HEK293T (cell line): ENCODE data around the gene TMEM156.

ENCODE experiments used
- CTCF ChIA-PET: fragments of 350-600 bp; formaldehyde crosslinking; extraction: SDS; loops from one replicate; lab custom pipeline; 2021; ENCODE audit warnings: antibody characterized with exemption, inconsistent platforms; lab: Yijun Ruan, JAX
- POLR2A ChIA-PET: fragments of 350-600 bp; formaldehyde crosslinking; extraction: SDS; loops from one replicate; lab custom pipeline; 2020; ENCODE audit warnings: antibody characterized with exemption, inconsistent platforms; lab: Yijun Ruan, JAX
- DNase-seq: peaks from one replicate; pipeline ENCODE4 v3.0.0; 2012; ENCODE audit warnings: mixed read lengths; ENCODE audit errors: extremely low spot score
- ARNT ChIP-seq: fragments of 450-650 bp; IDR thresholded peaks from 2 replicates; pipeline ENCODE4 v1.6.1; 2017; ENCODE audit warnings: mild to moderate bottlenecking
- BHLHE40 ChIP-seq: fragments of 450-650 bp; IDR thresholded peaks from 2 replicates; pipeline ENCODE4 v1.6.1; 2016; ENCODE audit warnings: mild to moderate bottlenecking, moderate library complexity, borderline replicate concordance
- CTBP1 ChIP-seq: fragments of 450-650 bp; IDR thresholded peaks from 2 replicates; pipeline ENCODE4 v1.6.1; 2016; ENCODE audit warnings: borderline replicate concordance
- ELF4 ChIP-seq: fragments of 450-650 bp; IDR thresholded peaks from 2 replicates; pipeline ENCODE4 v1.6.1; 2017; ENCODE audit warnings: antibody characterized with exemption
- FOXA1 ChIP-seq: fragments of 450-650 bp; IDR thresholded peaks from 2 replicates; pipeline ENCODE4 v1.6.1; 2016; ENCODE audit warnings: mild to moderate bottlenecking
- FOXK2 ChIP-seq: fragments of 450-650 bp; IDR thresholded peaks from 2 replicates; pipeline ENCODE4 v1.6.1; 2016; ENCODE audit warnings: mild to moderate bottlenecking
- FOXM1 ChIP-seq: fragments of 450-650 bp; IDR thresholded peaks from 2 replicates; pipeline ENCODE4 v1.6.1; 2017; ENCODE audit warnings: mild to moderate bottlenecking, borderline replicate concordance
- HDGF ChIP-seq: fragments of 450-650 bp; IDR thresholded peaks from 2 replicates; pipeline ENCODE4 v1.6.1; 2017; ENCODE audit warnings: antibody characterized with exemption, borderline replicate concordance
- L3MBTL2 ChIP-seq: fragments of 450-650 bp; conservative IDR thresholded peaks from 2 replicates; pipeline ENCODE4 v1.6.1; 2016; ENCODE audit warnings: mild to moderate bottlenecking
- LEF1 ChIP-seq: fragments of 450-650 bp; IDR thresholded peaks from 2 replicates; pipeline ENCODE4 v1.6.1; 2017; ENCODE audit warnings: mild to moderate bottlenecking, borderline replicate concordance
- NFRKB ChIP-seq: fragments of 450-650 bp; IDR thresholded peaks from 2 replicates; pipeline ENCODE4 v1.6.1; 2016; ENCODE audit warnings: mild to moderate bottlenecking, moderate library complexity
- PKNOX1 ChIP-seq: fragments of 450-650 bp; IDR thresholded peaks from 2 replicates; pipeline ENCODE4 v1.6.1; 2016
- SP1 ChIP-seq: fragments of 450-650 bp; IDR thresholded peaks from 2 replicates; pipeline ENCODE4 v1.6.1; 2017
- SUZ12 ChIP-seq: fragments of 450-650 bp; IDR thresholded peaks from 2 replicates; pipeline ENCODE4 v1.6.1; 2016; ENCODE audit warnings: mild to moderate bottlenecking
- TARDBP ChIP-seq: fragments of 450-650 bp; IDR thresholded peaks from 2 replicates; pipeline ENCODE4 v1.6.1; 2016
- ZNF384 ChIP-seq: fragments of 450-650 bp; IDR thresholded peaks from 2 replicates; pipeline ENCODE4 v1.6.1; 2016

Gene TMEM156

DNA sequence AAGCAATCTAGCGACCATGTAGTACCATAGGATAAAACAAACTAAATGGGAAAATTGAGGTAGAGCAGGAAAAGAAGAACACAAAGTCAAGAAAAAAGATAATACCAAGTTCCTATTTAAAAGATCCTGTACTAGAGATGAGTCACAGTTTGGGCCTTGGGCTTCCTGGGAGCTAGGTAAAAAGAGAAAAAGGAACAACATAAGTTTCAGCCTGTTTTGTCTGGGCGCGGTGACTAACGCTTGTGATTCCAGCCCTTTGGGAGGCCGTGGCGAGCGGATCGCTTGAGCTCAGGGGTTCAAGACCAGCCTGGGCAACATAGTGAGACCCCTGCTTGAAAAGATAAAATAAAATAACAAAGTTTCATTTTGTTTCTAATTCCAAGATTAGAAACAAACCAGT lies 14.0 kb upstream of the TMEM156 start:
- TF ChIP-seq CTBP1 (no peak), NFRKB (no peak), HDGF (no peak), BHLHE40 (no peak), SP1 (no peak), ARNT (no peak), PKNOX1 (no peak), SUZ12 (no peak), ELF4 (no peak), ZNF384 (no peak), TARDBP (no peak), LEF1 (no peak), FOXK2 (no peak), FOXA1 (no peak), FOXM1 (no peak), L3MBTL2 (no peak)
- POLR2A ChIA-PET, result no interaction called here
- CTCF ChIA-PET, result no interaction called here
- no peak for DNase-seq

DNA sequence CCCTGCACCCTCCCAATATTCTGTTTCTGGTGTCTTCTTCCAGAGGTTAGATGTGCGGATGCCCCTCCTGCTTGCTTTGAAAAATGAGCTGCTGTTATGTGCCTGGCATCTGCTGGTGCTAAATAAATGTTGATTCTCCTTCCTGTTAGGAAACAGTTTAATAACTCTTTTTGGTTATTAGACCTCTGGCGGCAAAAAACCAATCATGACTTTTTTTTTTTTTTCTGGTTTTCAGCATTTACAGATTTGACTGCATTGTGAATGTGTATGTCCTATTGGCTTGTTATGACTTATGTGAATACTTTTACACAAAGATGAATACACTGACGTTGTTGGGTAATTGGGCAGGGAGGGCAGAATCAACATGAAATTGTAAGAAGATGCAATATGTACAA lies 13.6 kb upstream of the TMEM156 start:
- ChIA-PET CTCF (no interaction called here), POLR2A (no interaction called here)
- no peak for TF ChIP-seq PKNOX1
- TF ChIP-seq SUZ12, result no peak
- TF ChIP-seq FOXM1, result no peak
- TF ChIP-seq ARNT, result no peak
- no peak for TF ChIP-seq TARDBP
- no peak for TF ChIP-seq HDGF
- TF ChIP-seq LEF1, result no peak
- no peak for TF ChIP-seq CTBP1
- no peak for TF ChIP-seq FOXK2
- no peak for TF ChIP-seq SP1
- TF ChIP-seq NFRKB, result no peak
- no peak for TF ChIP-seq ZNF384
- no peak for TF ChIP-seq ELF4
- no peak for TF ChIP-seq L3MBTL2
- no peak for TF ChIP-seq FOXA1
- TF ChIP-seq BHLHE40, result no peak
- DNase-seq, result no peak

GRCh38 chr4:39044956-39045826 lies 13.0 kb upstream of the TMEM156 start:
- ChIA-PET CTCF (no interaction called here), POLR2A (interaction anchor here (1.7 kb wide), 1 partner anchor 9 kb away, joined by 10 read pairs; no protein-coding TSS in a partner anchor)
- no peak for TF ChIP-seq L3MBTL2
- no peak for TF ChIP-seq ELF4
- TF ChIP-seq FOXA1, result no peak
- TF ChIP-seq BHLHE40, result no peak
- TF ChIP-seq NFRKB, result no peak
- peak; percentile 31 for DNase-seq

DNA sequence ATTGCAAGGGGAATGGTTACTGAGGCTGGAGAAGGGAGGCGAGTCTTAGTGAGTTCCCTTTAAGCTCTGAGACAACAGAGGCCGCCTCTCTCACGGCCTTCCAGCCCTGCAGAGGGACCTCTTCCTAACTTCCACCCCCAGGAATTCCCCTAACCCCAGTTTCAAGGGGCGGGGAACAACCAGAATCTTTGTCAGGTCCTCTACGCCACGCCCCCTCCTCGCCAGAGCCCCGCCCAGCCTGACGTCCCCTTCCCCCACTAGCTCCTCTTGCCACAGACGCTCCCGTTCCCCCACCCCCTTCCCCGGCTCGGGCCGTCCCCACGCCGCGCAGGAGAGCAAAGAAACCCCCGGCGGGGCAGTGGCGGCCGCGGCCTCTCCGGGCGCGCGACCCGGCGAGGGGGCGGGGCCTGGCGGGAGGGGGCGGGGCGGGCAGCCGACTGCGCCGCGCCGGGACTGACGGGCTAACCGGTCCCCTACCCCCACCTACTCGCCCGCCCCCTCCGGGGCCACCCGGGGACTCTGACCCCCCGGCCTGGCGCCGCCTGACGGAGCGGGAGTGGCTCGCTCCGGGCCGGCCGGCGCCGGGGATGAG lies 12.3 kb upstream of the TMEM156 start:
- ChIA-PET POLR2A (interaction anchor here (1.0 to 1.7 kb wide), 3 partner anchors 10 to 59 kb away, joined by 3 to 10 read pairs (median 3); no protein-coding TSS in a partner anchor), CTCF (no interaction called here)
- TF ChIP-seq SUZ12 (no peak), SP1 (no peak), FOXA1 (no peak), TARDBP (no peak), L3MBTL2 (no peak), NFRKB (no peak), FOXM1 (no peak), HDGF (no peak), FOXK2 (no peak), CTBP1 (no peak), ELF4 (no peak), BHLHE40 (no peak), ARNT (no peak), PKNOX1 (no peak)
- peak; percentile 78 for DNase-seq

GRCh38 chr4:39043861-39044363 lies 11.7 kb upstream of the TMEM156 start:
- TF ChIP-seq HDGF, result no peak
- peak; percentile 30; the same call in 1 of the 2 replicates for TF ChIP-seq L3MBTL2
- POLR2A ChIA-PET, result interaction anchor here (0.6 to 1.7 kb wide), 4 partner anchors 11 to 59 kb away, joined by 3 to 10 read pairs (median 3); no protein-coding TSS in a partner anchor
- CTCF ChIA-PET, result no interaction called here
- DNase-seq, result no peak
